Left lung (tissue), 10 donors: Measurements from ENCODE around the gene OTOF. TPM values are rescaled to one million over a fixed set of nuclear protein-coding genes. Genes with fewer than 3 reads are reported as not detected.
"Not testable (repeated sequence)": the region's sequence is repeated elsewhere in the genome, so short reads cannot be mapped to it uniquely, and the experiment has no call there.

Source experiments
- ATAC-seq: fragments of 200-7000 bp; cut with Tn5 transposase; one replicate; pipeline ENCODE4 v1.9.1; 2020; ENCODE audit warnings: moderate library complexity
- DNase-seq, 4 donors: peaks; one replicate each; pipeline ENCODE4 v3.0.0-alpha.2; 2013 to 2020
- H3K27ac ChIP-seq, 2 donors: fragments of 200-600 bp; sonication (generic) in 1 of 2; one replicate each; pipeline versions ENCODE4 v1.5.0 to v1.8.0; 2020 to 2021
- H3K27me3 ChIP-seq, 2 donors: fragments of 200-600 bp; sonication (generic) in 1 of 2; one replicate each; pipeline versions ENCODE4 v1.5.0 to v1.8.0; 2020 to 2021
- H3K36me3 ChIP-seq, 2 donors: fragments of 200-600 bp; sonication (generic) in 1 of 2; one replicate each; pipeline versions ENCODE4 v1.5.0 to v1.8.0; 2020 to 2021
- H3K4me1 ChIP-seq, 2 donors: fragments of 200-600 bp; one replicate each; pipeline ENCODE4 v1.8.0; 2021
- H3K4me3 ChIP-seq, 2 donors: fragments of 200-600 bp; sonication (generic) in 1 of 2; one replicate each; pipeline versions ENCODE4 v1.5.0 to v1.8.0; 2020 to 2021; ENCODE audit warnings: mild to moderate bottlenecking in 1 of 2
- H3K9me3 ChIP-seq, 2 donors: fragments of 200-600 bp; sonication (generic) in 1 of 2; one replicate each; pipeline versions ENCODE4 v1.5.0 to v1.8.0; 2020 to 2021
- CTCF ChIP-seq, 2 donors: fragments of 200-600 bp; sonication (generic) in 1 of 2; IDR thresholded peaks; one replicate each; pipeline versions ENCODE4 v1.5.0 to v1.8.0; 2021; ENCODE audit warnings: antibody characterized with exemption in 2 of 2
- intact Hi-C, 2 donors: fragments of 100-400 bp; cut with DNase I; formaldehyde crosslinking; loops; one replicate each; pipeline versions ENCODE4 v1.11.2 to v1.14.2; 2022
- polyA plus RNA-seq, 6 donors: library from polyadenylated mRNA; unstranded; fragments of 120-200 nt; gene quantifications; one replicate each; pipeline ENCODE4 v1.2.1, GENCODE V29; 2013; ENCODE audit not compliant: insufficient read length in 6 of 6
- total RNA-seq, 2 donors: library from RNA; stranded (reverse); fragmentation: NEBNext Ultra II Directional; extraction: Animal tissue kit (Norgen Biotek cat#: 25700); gene quantifications; one replicate each; pipeline ENCODE4 v1.2.1, GENCODE V29; 2021
- donor health status: DM: no; HTN: yes; CAD: no.
- donor health status: DM: no; HTN: no; CAD: no.

The OTOF gene
- total and polyA plus RNA-seq, 8 donors = 0.03 to 0.20 (median 0.10) TPM; not detected in 1

- no peaks in the 10 kb centered on the region for H3K36me3 ChIP-seq
- no peak overlapping the region for H3K27ac ChIP-seq
- intact Hi-C loops = no loop called here
- no peaks in the 10 kb centered on the region for H3K4me1 ChIP-seq
- H3K9me3 ChIP-seq = peaks cover 0 to 7% of the 10 kb centered on the region in 2 donors
- no peak overlapping the region for H3K4me3 ChIP-seq
- ATAC-seq (no peak), DNase-seq (peak in 1 of 4 donors; percentile 16)
- peaks cover 0 to 4% of the 10 kb centered on the region in 2 donors for H3K27me3 ChIP-seq
- no peak for TF ChIP-seq CTCF (IDR thresholded peaks at IDR 0.05)
These were observed 6.6 kb downstream of the OTOF start for GRCh38 chr2:26471289-26471688.

- TF ChIP-seq CTCF (IDR thresholded peaks at IDR 0.05) = no peak
- ATAC-seq (no peak), DNase-seq (peak in 1 of 4 donors; percentile 44)
These were observed 7.2 kb downstream of the OTOF start for GRCh38 chr2:26470601-26471260.

GRCh38 chr2:26469955-26470354, 8.0 kb downstream of the OTOF start:
- ATAC-seq (no peak), DNase-seq (no peak)
- intact Hi-C loops = no loop called here
- Histone ChIP-seq H3K27me3 (no peaks in the 10 kb centered on the region), H3K9me3 (peaks cover 0 to 7% of the 10 kb centered on the region in 2 donors), H3K4me1 (no peaks in the 10 kb centered on the region), H3K4me3 (no peak overlapping the region), H3K27ac (no peak overlapping the region), H3K36me3 (no peaks in the 10 kb centered on the region)
- no peak for TF ChIP-seq CTCF (IDR thresholded peaks at IDR 0.05)

More at GRCh38 chr2:26470601-26471260, 7.2 kb downstream of the OTOF start:
- Histone ChIP-seq H3K4me3 (no peak overlapping the region), H3K27ac (no peak overlapping the region), H3K36me3 (no peaks in the 10 kb centered on the region), H3K9me3 (peaks cover 0 to 7% of the 10 kb centered on the region in 2 donors), H3K27me3 (no peaks in the 10 kb centered on the region), H3K4me1 (no peaks in the 10 kb centered on the region)
- intact Hi-C loops = no loop called here

GRCh38 chr2:26469092-26469710, 8.7 kb downstream of the OTOF start:
- peak; percentile 51 to 76 for TF ChIP-seq CTCF (IDR thresholded peaks at IDR 0.05)
- Histone ChIP-seq H3K4me1 (no peaks in the 10 kb centered on the region), H3K9me3 (peaks cover 0 to 7% of the 10 kb centered on the region in 2 donors), H3K36me3 (no peaks in the 10 kb centered on the region), H3K27ac (no peak overlapping the region), H3K27me3 (no peaks in the 10 kb centered on the region), H3K4me3 (no peak overlapping the region)
- intact Hi-C loops = no loop called here
- DNase-seq (peak in 2 of 4 donors; percentile 66 to 89), ATAC-seq (peak; percentile 46)

- H3K4me3 ChIP-seq, DNase-seq, ATAC-seq, H3K27me3 ChIP-seq, H3K36me3 ChIP-seq, intact Hi-C loops, H3K9me3 ChIP-seq, H3K4me1 ChIP-seq, H3K27ac ChIP-seq: not testable (repeated sequence)
These were observed 9.4 kb downstream of the OTOF start for GRCh38 chr2:26468544-26468943.
